Measurements from ENCODE around the gene RNF144A.

- TF ChIP-seq CTCF (conservative IDR thresholded peaks at IDR 0.05 in 1 of 2, IDR thresholded peaks at IDR 0.05 in 1 of 2; ENCODE audit: extremely low read depth in 1 of 2, insufficient read depth in 1 of 2, low read depth in 1 of 2, low read length in 2 of 2) (no peak), EZH2 (IDR thresholded peaks at IDR 0.05; ENCODE audit: borderline replicate concordance, low read length) (no peak)
Measured at GRCh38 chr2:6932828-6933227, 15.6 kb downstream of the RNF144A start.

Data from mammary epithelial cell (primary cell).